ENCODE results near the gene WDR20. TPM values are rescaled to one million over a fixed set of nuclear protein-coding genes. Genes with fewer than 3 reads are reported as not detected.

Gene WDR20
- total and polyA plus RNA-seq, 10 of the 15 experiments (the other 5 are each of a cell fraction or from before 2014, with no cell fraction given): 9.1 to 25.9 (median 18.4) TPM

GRCh38 chr14:102139286-102140026, at the start of gene WDR20 (continued):
- TF ChIP-seq TCF3 (IDR thresholded peaks at IDR 0.05; ENCODE audit: borderline replicate concordance, insufficient read depth, low read depth, low read length) (0 out of 2 replicates have a peak, but pooled peaks have one; percentile 3), ATF7 (IDR thresholded peaks at IDR 0.05; ENCODE audit: low read depth) (no peak), EGR1 (IDR thresholded peaks at IDR 0.05; ENCODE audit: borderline replicate concordance in 1 of 2, low read depth in 2 of 2, low read length in 2 of 2) (no peak; a peak in 1 of 3 replicates), WRNIP1 (IDR thresholded peaks at IDR 0.05; ENCODE audit: borderline replicate concordance, low read depth, low read length) (no peak), NRF1 (conservative IDR thresholded peaks at IDR 0.05; ENCODE audit: low read depth, low read length) (peak; percentile 42), MEF2B (IDR thresholded peaks at IDR 0.05; ENCODE audit: partially characterized antibody, poor library complexity, severe bottlenecking) (no peak), NKRF (conservative IDR thresholded peaks at IDR 0.05) (peak; percentile 82), TCF12 (IDR thresholded peaks at IDR 0.05; ENCODE audit: low read depth, low read length) (no peak), CEBPB (IDR thresholded peaks at IDR 0.05; ENCODE audit: borderline replicate concordance in 1 of 2, low read depth in 2 of 2, low read length in 2 of 2) (no peak), SREBF1 (IDR thresholded peaks at IDR 0.05; ENCODE audit: low read length) (no peak), NBN (IDR thresholded peaks at IDR 0.05) (no peak)

Measured in GM12878 (cell line).